GM12891 (cell line): ENCODE results near the gene LUC7L3.

Experiments
- POLR2A ChIP-seq: IDR thresholded peaks from 2 replicates; pipeline ENCODE4 v1.6.1; 2011; ENCODE audit warnings: low read depth, low read length, control low read depth
- POLR2AphosphoS5 ChIP-seq: IDR thresholded peaks from 2 replicates; pipeline ENCODE4 v1.6.1; 2011; ENCODE audit warnings: low read depth, low read length, control low read depth
- POU2F2 ChIP-seq: IDR thresholded peaks from 2 replicates; pipeline ENCODE4 v1.6.1; 2011; ENCODE audit warnings: low read depth, mild to moderate bottlenecking, control low read depth, low read length, moderate library complexity
- TAF1 ChIP-seq: IDR thresholded peaks from 2 replicates; pipeline ENCODE4 v1.6.1; 2011; ENCODE audit warnings: low read depth, low read length, control low read depth

DNA sequence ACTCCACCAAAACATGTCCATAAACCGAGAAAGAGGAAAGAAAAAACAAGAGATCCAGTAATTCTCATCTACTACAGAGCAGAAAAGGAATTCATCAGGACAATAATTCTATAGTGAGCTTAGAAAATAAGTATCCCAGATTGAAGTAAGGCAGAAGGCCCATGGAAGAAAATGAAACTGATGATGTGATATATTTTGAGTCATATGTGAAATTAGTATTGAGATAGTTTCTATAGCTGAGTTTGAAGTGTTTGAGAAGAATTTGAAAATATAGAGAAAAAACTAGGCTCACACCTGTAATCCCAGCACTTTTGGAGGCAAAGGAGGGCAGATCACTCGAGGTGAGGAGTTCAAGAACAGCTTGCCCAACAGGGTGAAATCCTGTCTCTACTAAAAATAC, 19.7 kb downstream of the LUC7L3 start:
- TF ChIP-seq POLR2A = no peak
- no peak for TF ChIP-seq POU2F2
- no peak for TF ChIP-seq POLR2AphosphoS5
- TF ChIP-seq TAF1 = no peak
